NCI-H460 (cell line): ENCODE data around the gene SCYL3. TPM values are rescaled to one million over a fixed set of nuclear protein-coding genes. Genes with fewer than 3 reads are reported as not detected.

Source experiments
- DNase-seq: peaks from one replicate; pipeline ENCODE4 v3.0.0-alpha.2; 2016; ENCODE audit warnings: low read depth; ENCODE audit errors: extremely low read depth
- total RNA-seq: library from RNA; depleted of rRNA; stranded (reverse); fragments of >200 nt; shearing (Covaris generic); gene quantifications from 2 replicates; pipeline ENCODE4 v1.2.3, GENCODE V29; 2014

Gene SCYL3
- total RNA-seq, 1 experiment from 2014 or later, result 8.4 TPM

- DNase-seq, result no peak
These were observed 6.9 kb upstream of the SCYL3 start for GRCh38 chr1:169900571-169900970.

- DNase-seq, result no peak
These were observed 6.0 kb upstream of the SCYL3 start for GRCh38 chr1:169899519-169900217.

GRCh38 chr1:169896013-169896412 is 2.3 kb upstream of the SCYL3 start:
- DNase-seq, result no peak

- DNase-seq, result no peak
These were observed 889 bp upstream of the SCYL3 start for GRCh38 chr1:169894424-169895145.

GRCh38 chr1:169892927-169893644 is 610 bp downstream of the SCYL3 start:
- DNase-seq, result peak; percentile 3

- DNase-seq, result peak; percentile 3
These were observed 1.3 kb downstream of the SCYL3 start for GRCh38 chr1:169892176-169892926.

- DNase-seq, result no peak
These were observed 2.2 kb downstream of the SCYL3 start for GRCh38 chr1:169891539-169891885.

GRCh38 chr1:169890761-169891538 is 2.7 kb downstream of the SCYL3 start:
- no peak for DNase-seq

GRCh38 chr1:169889871-169890270 is 3.8 kb downstream of the SCYL3 start:
- no peak for DNase-seq

GRCh38 chr1:169886931-169887330 is 6.8 kb downstream of the SCYL3 start:
- no peak for DNase-seq

GRCh38 chr1:169886422-169886821 is 7.3 kb downstream of the SCYL3 start:
- DNase-seq, result no peak

GRCh38 chr1:169885207-169885606 is 8.5 kb downstream of the SCYL3 start:
- no peak for DNase-seq

- no peak for DNase-seq
These were observed 9.1 kb downstream of the SCYL3 start for GRCh38 chr1:169884634-169885033.

- no peak for DNase-seq
These were observed 11.6 kb downstream of the SCYL3 start for GRCh38 chr1:169882039-169882511.

GRCh38 chr1:169879034-169879840 is 14.5 kb downstream of the SCYL3 start:
- no peak for DNase-seq

GRCh38 chr1:169878498-169878897 is 15.2 kb downstream of the SCYL3 start:
- DNase-seq, result no peak

- no peak for DNase-seq
These were observed 15.8 kb downstream of the SCYL3 start for GRCh38 chr1:169877800-169878491.

- no peak for DNase-seq
These were observed 19.5 kb downstream of the SCYL3 start for GRCh38 chr1:169874229-169874628.
